GM23248 (cell line): ENCODE measurements around the gene NR2F6. TPM values are rescaled to one million over a fixed set of nuclear protein-coding genes. Genes with fewer than 3 reads are reported as not detected.
A peak's percentile ranks its signal among the peaks of the same experiment; 100 is the strongest.

ENCODE experiments used
- DNase-seq: peaks from one replicate; pipeline ENCODE4 v3.0.0-alpha.2; 2015
- H2AFZ ChIP-seq: fragments of 200-600 bp; sonication (generic); 2 replicates; pipeline ENCODE4 v1.6.1; 2016; ENCODE audit warnings: antibody characterized with exemption
- H3F3A ChIP-seq: fragments of 200-600 bp; sonication (generic); 2 replicates; pipeline ENCODE4 v1.6.1; 2016; ENCODE audit warnings: mild to moderate bottlenecking, antibody characterized with exemption, mixed run types; ENCODE audit not compliant: insufficient read depth
- H3K27ac ChIP-seq: fragments of 200-600 bp; sonication (generic); 2 replicates; pipeline ENCODE4 v1.5.1; 2016; ENCODE audit warnings: mild to moderate bottlenecking
- H3K27me3 ChIP-seq: fragments of 200-600 bp; sonication (generic); replicated peaks from 2 replicates; pipeline ENCODE4 v1.6.1; 2016; ENCODE audit warnings: mild to moderate bottlenecking; ENCODE audit not compliant: insufficient read depth
- H3K36me3 ChIP-seq: fragments of 200-600 bp; sonication (generic); 2 replicates; pipeline ENCODE4 v1.6.1; 2016; ENCODE audit warnings: low read depth, mild to moderate bottlenecking
- H3K4me1 ChIP-seq: fragments of 200-600 bp; sonication (generic); 2 replicates; pipeline ENCODE4 v1.6.1; 2016; ENCODE audit warnings: mild to moderate bottlenecking; ENCODE audit not compliant: insufficient read depth
- H3K4me2 ChIP-seq: fragments of 200-600 bp; sonication (generic); one replicate; pipeline ENCODE4 v1.6.1; 2016; ENCODE audit warnings: mild to moderate bottlenecking; ENCODE audit not compliant: unreplicated experiment
- H3K4me3 ChIP-seq: fragments of 200-600 bp; sonication (generic); 2 replicates; pipeline ENCODE4 v1.5.1; 2016; ENCODE audit warnings: mild to moderate bottlenecking
- H3K79me2 ChIP-seq: fragments of 200-600 bp; sonication (generic); 2 replicates; pipeline ENCODE4 v1.6.1; 2016; ENCODE audit warnings: mild to moderate bottlenecking; ENCODE audit not compliant: insufficient read depth
- H3K9ac ChIP-seq: fragments of 200-600 bp; sonication (generic); 2 replicates; pipeline ENCODE4 v1.6.1; 2016; ENCODE audit warnings: mild to moderate bottlenecking
- H3K9me2 ChIP-seq: fragments of 200-600 bp; sonication (generic); 2 replicates; pipeline ENCODE4 v1.6.1; 2016; ENCODE audit warnings: mixed run types, mild to moderate bottlenecking, moderate library complexity; ENCODE audit not compliant: insufficient read depth
- H3K9me3 ChIP-seq: fragments of 200-600 bp; sonication (generic); one replicate; pipeline ENCODE4 v1.6.1; 2017; ENCODE audit warnings: low read depth
- H4K20me1 ChIP-seq: fragments of 200-600 bp; sonication (generic); 2 replicates; pipeline ENCODE4 v1.6.0; 2016; ENCODE audit not compliant: insufficient read depth
- EZH2 ChIP-seq: fragments of 200-600 bp; sonication (generic); IDR thresholded peaks from 2 replicates; pipeline ENCODE4 v1.6.1; 2018; ENCODE audit warnings: antibody characterized with exemption, mild to moderate bottlenecking; ENCODE audit not compliant: insufficient read depth, poor library complexity, severe bottlenecking
- EZH2phosphoT487 ChIP-seq: fragments of 200-600 bp; sonication (generic); IDR thresholded peaks from 2 replicates; pipeline ENCODE4 v1.6.1; 2018; ENCODE audit warnings: antibody characterized with exemption, moderate library complexity, mild to moderate bottlenecking, low read depth; ENCODE audit not compliant: insufficient read depth
- WGBS, 2 experiments: methylation state at CpG; one replicate each; pipeline ENCODE4 v1.1.6; 2015 to 2017; ENCODE audit warnings: low lambda C conversion rate in 2 of 2, low coverage in 1 of 2; ENCODE audit errors: missing lambda C conversion rate in 2 of 2; 5-methylcytosine and 5-hydroxymethylcytosine counted together
- in situ Hi-C: fragments of 300-500 bp; cut with MboI; formaldehyde crosslinking; loops from 2 replicates; pipeline ENCODE4 v1.15.0; 2020
- polyA plus RNA-seq: library from polyadenylated mRNA; unstranded; fragments of >200 nt; fragmentation: Nextera tagmentation; extraction: Ambion mirVana; gene quantifications from 2 replicates; pipeline ENCODE4 v1.2.1, GENCODE V29; 2016
- total RNA-seq: library from RNA; depleted of rRNA; stranded (reverse); fragments of >200 nt; shearing (Covaris generic); gene quantifications from 2 replicates; pipeline ENCODE4 v1.2.3, GENCODE V29; 2014

NR2F6 gene
- total and polyA plus RNA-seq, 2 experiments from 2014 or later, result 11.7 to 82.5 TPM

DNA sequence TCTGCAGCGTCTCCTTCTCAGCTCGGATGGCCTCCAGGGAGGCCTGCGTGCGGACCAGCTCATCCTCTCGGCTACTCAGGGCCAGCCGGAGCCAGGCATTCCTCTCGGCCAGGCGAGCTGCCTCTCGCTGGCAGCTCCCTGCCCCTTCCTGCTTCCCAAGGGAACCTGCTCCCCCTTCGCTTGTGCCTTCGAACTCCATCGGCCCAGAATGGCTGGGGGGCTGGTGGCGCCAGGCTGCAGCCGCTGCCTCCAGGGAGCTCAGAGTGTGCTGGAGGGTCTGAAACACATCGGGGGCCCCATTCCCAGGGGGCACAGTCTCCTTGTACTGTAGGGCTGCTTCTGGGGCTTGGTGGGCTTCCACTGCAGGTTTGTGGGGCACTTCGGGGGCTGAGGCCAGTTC is 16.8 kb upstream of the NR2F6 start:
- no peak overlapping the region for H3K4me3 ChIP-seq
- H3K9ac ChIP-seq, result no peak overlapping the region
- no peaks in the 10 kb centered on the region for H3K4me1 ChIP-seq
- no peak overlapping the region for H2AFZ ChIP-seq
- H3K9me2 ChIP-seq, result no peaks in the 10 kb centered on the region
- no peak for TF ChIP-seq EZH2
- TF ChIP-seq EZH2phosphoT487, result no peak
- in situ Hi-C loops, result no loop called here
- no peak overlapping the region for H3K27ac ChIP-seq
- DNase-seq, result no peak
- peaks cover 1% of the 10 kb centered on the region for H3F3A ChIP-seq
- peaks cover 2% of the 10 kb centered on the region; the same call in 1 of the 2 replicates for H3K79me2 ChIP-seq
- H3K36me3 ChIP-seq, result no peaks in the 10 kb centered on the region
- 52 to 57% methylated on average over 16 of the region's 16 CpGs for WGBS, 2 experiments
- no peaks in the 10 kb centered on the region for H3K27me3 ChIP-seq
- H3K9me3 ChIP-seq, result no peaks in the 10 kb centered on the region
- H3K4me2 ChIP-seq, result no peak overlapping the region
- H4K20me1 ChIP-seq, result no peaks in the 10 kb centered on the region

DNA sequence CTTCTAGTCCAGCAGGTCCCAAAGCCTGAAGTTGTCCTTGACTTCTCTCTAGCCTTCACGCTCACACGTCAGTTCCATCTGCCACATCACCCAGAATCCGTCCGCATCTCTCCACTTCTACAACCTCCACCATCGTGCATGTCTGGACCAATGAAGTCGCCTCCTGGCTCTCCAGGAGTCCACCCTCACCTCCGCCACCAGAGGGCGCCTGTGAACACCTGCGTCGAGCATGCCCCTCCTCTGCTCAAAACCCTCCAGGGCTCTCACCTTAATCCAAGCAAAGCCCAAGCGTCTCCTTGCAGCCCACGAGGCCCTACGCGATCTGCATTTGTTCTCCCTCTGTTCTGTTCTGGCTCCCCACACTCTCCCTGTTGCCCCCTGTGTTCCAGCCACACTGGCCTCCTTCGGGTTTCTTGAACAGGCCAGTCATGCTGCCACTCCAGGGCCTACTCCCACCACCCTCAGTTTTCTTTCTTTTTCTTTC is 15.2 kb upstream of the NR2F6 start:
- TF ChIP-seq EZH2, result no peak
- no peak for TF ChIP-seq EZH2phosphoT487
- Histone ChIP-seq H3K9me2 (no peaks in the 10 kb centered on the region), H3K36me3 (no peaks in the 10 kb centered on the region), H3K4me2 (no peak overlapping the region), H3K79me2 (no peaks in the 10 kb centered on the region), H3K27ac (no peak overlapping the region), H3K4me3 (no peak overlapping the region), H3K9me3 (no peaks in the 10 kb centered on the region), H2AFZ (no peak overlapping the region), H4K20me1 (no peaks in the 10 kb centered on the region), H3K9ac (no peak overlapping the region), H3K27me3 (no peaks in the 10 kb centered on the region), H3F3A (no peaks in the 10 kb centered on the region), H3K4me1 (no peaks in the 10 kb centered on the region)
- WGBS, 2 experiments, result 12% methylated on average over 15 of the region's 15 CpGs
- peak; percentile 77 for DNase-seq
- in situ Hi-C loops, result no loop called here

DNA sequence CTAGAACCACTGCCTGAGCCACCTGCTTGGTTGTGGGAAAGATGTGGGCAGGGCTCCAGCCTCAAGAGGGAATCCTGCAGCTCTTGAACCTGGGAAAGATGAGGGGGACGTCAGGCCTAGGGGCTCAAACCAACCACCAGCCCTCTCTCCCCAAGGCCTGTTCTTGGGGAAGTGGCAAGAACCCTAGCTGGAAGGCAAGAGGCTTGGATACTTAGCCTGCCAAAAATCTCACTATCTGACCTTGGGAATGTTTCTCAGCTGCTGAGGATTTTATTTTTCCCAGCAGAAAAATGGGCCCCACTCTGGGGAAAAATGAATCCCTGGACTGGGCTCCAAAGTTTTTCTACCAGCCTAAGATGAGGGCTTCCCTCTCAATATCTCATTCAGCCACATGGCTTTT is 14.2 kb upstream of the NR2F6 start:
- TF ChIP-seq EZH2phosphoT487, result no peak
- no peak for TF ChIP-seq EZH2
- no peaks in the 10 kb centered on the region for H3K9me2 ChIP-seq
- no peak overlapping the region for H3K9ac ChIP-seq
- H3K79me2 ChIP-seq, result no peaks in the 10 kb centered on the region
- no peaks in the 10 kb centered on the region for H3F3A ChIP-seq
- H3K27ac ChIP-seq, result no peak overlapping the region
- no peak overlapping the region for H3K4me2 ChIP-seq
- no peaks in the 10 kb centered on the region for H3K27me3 ChIP-seq
- no peaks in the 10 kb centered on the region for H3K4me1 ChIP-seq
- in situ Hi-C loops, result no loop called here
- no peak for DNase-seq
- H3K9me3 ChIP-seq, result no peaks in the 10 kb centered on the region
- H4K20me1 ChIP-seq, result no peaks in the 10 kb centered on the region
- H2AFZ ChIP-seq, result no peak overlapping the region
- no peak overlapping the region for H3K4me3 ChIP-seq
- 7 to 31% methylated on average over 1 of the region's 1 CpG for WGBS, 2 experiments
- no peaks in the 10 kb centered on the region for H3K36me3 ChIP-seq

DNA sequence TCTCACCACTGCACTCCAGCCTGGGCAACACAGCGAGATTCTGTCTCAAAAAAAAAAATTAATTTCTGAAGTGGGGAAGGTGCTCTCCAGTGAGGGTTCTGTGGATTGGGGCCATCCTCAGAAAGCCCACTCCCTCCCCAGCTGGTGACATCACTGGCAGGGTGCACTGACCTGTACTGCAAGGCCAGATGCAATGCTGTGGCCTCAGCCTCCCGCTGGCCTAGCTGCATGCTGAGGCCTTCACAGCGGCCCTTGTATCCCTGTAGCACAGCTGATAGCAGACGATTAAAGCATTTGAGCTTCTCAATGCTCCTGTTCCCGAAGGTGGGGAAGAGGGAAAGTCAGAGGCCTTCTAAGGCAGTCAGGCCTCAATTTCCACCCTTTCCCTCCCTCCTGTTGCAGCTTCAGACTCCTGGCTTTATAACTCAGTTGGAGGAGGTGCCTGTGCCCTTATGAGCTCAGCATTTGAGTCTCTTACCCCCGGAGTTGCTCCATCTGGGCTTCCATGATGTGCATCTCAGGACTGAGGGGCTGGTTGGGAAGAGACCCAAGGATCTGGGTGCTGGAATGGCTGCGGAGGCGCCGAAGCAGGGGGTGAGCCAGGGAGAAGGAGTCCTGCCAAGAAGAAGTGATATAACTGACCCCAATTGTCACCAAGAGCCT is 13.5 kb upstream of the NR2F6 start:
- in situ Hi-C loops, result no loop called here
- DNase-seq, result peak; percentile 45
- WGBS, 2 experiments, result 62 to 70% methylated on average over 9 of the region's 9 CpGs
- no peak overlapping the region for H3K4me2 ChIP-seq
- no peak overlapping the region for H2AFZ ChIP-seq
- no peaks in the 10 kb centered on the region for H3K79me2 ChIP-seq
- H4K20me1 ChIP-seq, result no peaks in the 10 kb centered on the region
- H3K9me3 ChIP-seq, result no peaks in the 10 kb centered on the region
- no peaks in the 10 kb centered on the region for H3K4me1 ChIP-seq
- no peaks in the 10 kb centered on the region for H3K36me3 ChIP-seq
- no peak overlapping the region for H3K9ac ChIP-seq
- H3K27me3 ChIP-seq, result no peaks in the 10 kb centered on the region
- no peaks in the 10 kb centered on the region for H3F3A ChIP-seq
- H3K9me2 ChIP-seq, result no peaks in the 10 kb centered on the region
- H3K4me3 ChIP-seq, result no peak overlapping the region
- TF ChIP-seq EZH2 (no peak), EZH2phosphoT487 (no peak)
- H3K27ac ChIP-seq, result no peak overlapping the region

DNA sequence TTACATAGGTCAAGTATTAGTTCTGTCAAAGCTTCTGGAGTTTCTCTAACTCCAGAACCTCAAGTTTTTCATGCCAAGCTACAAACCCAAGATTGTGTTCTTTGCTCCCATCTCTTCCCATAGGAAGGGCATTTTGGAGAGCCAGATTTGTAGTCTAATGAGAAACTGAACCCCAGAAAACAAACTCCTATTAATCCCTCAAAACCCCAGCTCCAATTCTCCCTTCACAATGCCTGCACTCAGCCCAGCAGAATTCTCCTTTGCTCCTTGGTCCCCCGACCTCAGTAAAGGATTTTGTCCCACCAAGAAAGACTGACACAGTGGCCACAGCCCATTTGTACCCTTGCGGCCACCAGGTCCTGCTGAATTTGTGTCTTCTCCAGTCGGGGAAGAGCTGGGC is 10.4 kb upstream of the NR2F6 start:
- Histone ChIP-seq H3K4me1 (no peaks in the 10 kb centered on the region), H3K9me3 (no peaks in the 10 kb centered on the region), H3K9ac (no peak overlapping the region), H3K36me3 (no peaks in the 10 kb centered on the region), H3K4me2 (no peak overlapping the region), H3K27ac (no peak overlapping the region), H3K4me3 (no peak overlapping the region), H3F3A (no peaks in the 10 kb centered on the region), H2AFZ (no peak overlapping the region), H3K9me2 (no peaks in the 10 kb centered on the region), H4K20me1 (no peaks in the 10 kb centered on the region), H3K79me2 (no peaks in the 10 kb centered on the region), H3K27me3 (no peaks in the 10 kb centered on the region)
- TF ChIP-seq EZH2 (no peak), EZH2phosphoT487 (no peak)
- DNase-seq, result no peak
- WGBS, 2 experiments, result 55 to 61% methylated on average over 3 of the region's 3 CpGs
- in situ Hi-C loops, result no loop called here
